Mesendoderm (in vitro differentiated cells): ENCODE data around the gene PLXNA3.

Experiments
- DNase-seq: peaks from one replicate; pipeline ENCODE4 v3.0.0; 2013
- H2AK5ac ChIP-seq: 2 replicates; pipeline ENCODE4 v1.6.1; 2013; ENCODE audit warnings: low read length, inconsistent platforms
- H2BK120ac ChIP-seq: 2 replicates; pipeline ENCODE4 v1.6.1; 2013; ENCODE audit warnings: low read depth, mild to moderate bottlenecking, low read length, moderate library complexity, mixed read lengths
- H2BK15ac ChIP-seq: replicated peaks from 2 replicates; pipeline ENCODE4 v1.6.1; 2013; ENCODE audit warnings: low read depth, mild to moderate bottlenecking, moderate library complexity
- H2BK5ac ChIP-seq: 2 replicates; pipeline ENCODE4 v1.6.1; 2013; ENCODE audit warnings: low read length, inconsistent platforms
- H3K18ac ChIP-seq: 2 replicates; pipeline ENCODE4 v1.6.1; 2013; ENCODE audit warnings: mild to moderate bottlenecking, low read length, mixed read lengths
- H3K23ac ChIP-seq: one replicate; pipeline ENCODE4 v1.6.1; 2013; ENCODE audit warnings: low read length
- H3K27ac ChIP-seq: 2 replicates; pipeline ENCODE4 v1.5.1; 2013; ENCODE audit warnings: low read depth, mild to moderate bottlenecking, inconsistent platforms, low read length, moderate library complexity
- H3K27me3 ChIP-seq: 2 replicates; pipeline ENCODE4 v1.6.1; 2013; ENCODE audit warnings: low read length, control low read depth, mild to moderate bottlenecking, inconsistent platforms; ENCODE audit not compliant: insufficient read depth, poor library complexity
- H3K36me3 ChIP-seq: 2 replicates; pipeline ENCODE4 v1.6.1; 2013; ENCODE audit warnings: low read length, inconsistent platforms; ENCODE audit not compliant: control insufficient read depth, insufficient read depth
- H3K4ac ChIP-seq: one replicate; pipeline ENCODE4 v1.6.1; 2013; ENCODE audit warnings: low read depth, mild to moderate bottlenecking, low read length, moderate library complexity
- H3K4me1 ChIP-seq: 2 replicates; pipeline ENCODE4 v1.6.1; 2013; ENCODE audit warnings: low read depth, low read length, inconsistent platforms; ENCODE audit not compliant: control insufficient read depth
- H3K4me2 ChIP-seq: 2 replicates; pipeline ENCODE4 v1.6.1; 2013; ENCODE audit warnings: low read length
- H3K4me3 ChIP-seq: 2 replicates; pipeline ENCODE4 v1.5.1; 2013; ENCODE audit warnings: mild to moderate bottlenecking, low read length
- H3K56ac ChIP-seq: one replicate; pipeline ENCODE4 v1.6.1; 2013; ENCODE audit warnings: low read length
- H3K79me1 ChIP-seq: 2 replicates; pipeline ENCODE4 v1.6.1; 2013; ENCODE audit warnings: low read length, inconsistent platforms
- H3K79me2 ChIP-seq: 2 replicates; pipeline ENCODE4 v1.6.1; 2013; ENCODE audit warnings: mild to moderate bottlenecking, low read length; ENCODE audit not compliant: control insufficient read depth, insufficient read depth
- H3K9ac ChIP-seq: 2 replicates; pipeline ENCODE4 v1.6.1; 2013; ENCODE audit warnings: low read length, inconsistent platforms
- H4K5ac ChIP-seq: one replicate; pipeline ENCODE4 v1.6.1; 2013; ENCODE audit warnings: low read length
- H4K8ac ChIP-seq: one replicate; pipeline ENCODE4 v1.6.1; 2013; ENCODE audit warnings: low read depth, mild to moderate bottlenecking, control low read depth, low read length, moderate library complexity
- WGBS: extraction: QIAGEN DNeasy Blood & Tissue Kit; methylation state at CpG from one replicate; pipeline ENCODE4 v1.1.7; 2013; ENCODE audit warnings: low lambda C conversion rate, missing lambda C conversion rate; ENCODE audit not compliant: insufficient coverage; ENCODE audit errors: extremely low coverage; 5-methylcytosine and 5-hydroxymethylcytosine counted together

The PLXNA3 gene

GRCh38 chrX:154512879-154513553 lies 54.9 kb downstream of the PLXNA3 start:
- H2AK5ac ChIP-seq = no peak overlapping the region
- no peaks in the 10 kb centered on the region for H3K79me2 ChIP-seq
- H3K4ac ChIP-seq = no peak overlapping the region
- no peak overlapping the region for H2BK15ac ChIP-seq
- H3K56ac ChIP-seq = no peak overlapping the region
- no CpG with 5 or more reads among the region's 16 CpGs for WGBS
- no peak overlapping the region for H4K5ac ChIP-seq
- no peak overlapping the region for H2BK120ac ChIP-seq
- no peak overlapping the region for H3K23ac ChIP-seq
- no peak overlapping the region for H3K18ac ChIP-seq
- no peaks in the 10 kb centered on the region for H3K36me3 ChIP-seq
- no peaks in the 10 kb centered on the region for H3K27me3 ChIP-seq
- no peak overlapping the region for H3K4me3 ChIP-seq
- H3K9ac ChIP-seq = no peak overlapping the region
- H3K4me1 ChIP-seq = no peaks in the 10 kb centered on the region
- no peak overlapping the region for H4K8ac ChIP-seq
- no peak for DNase-seq
- no peak overlapping the region for H3K4me2 ChIP-seq
- no peak overlapping the region for H3K27ac ChIP-seq
- H2BK5ac ChIP-seq = no peak overlapping the region
- no peaks in the 10 kb centered on the region for H3K79me1 ChIP-seq

DNA sequence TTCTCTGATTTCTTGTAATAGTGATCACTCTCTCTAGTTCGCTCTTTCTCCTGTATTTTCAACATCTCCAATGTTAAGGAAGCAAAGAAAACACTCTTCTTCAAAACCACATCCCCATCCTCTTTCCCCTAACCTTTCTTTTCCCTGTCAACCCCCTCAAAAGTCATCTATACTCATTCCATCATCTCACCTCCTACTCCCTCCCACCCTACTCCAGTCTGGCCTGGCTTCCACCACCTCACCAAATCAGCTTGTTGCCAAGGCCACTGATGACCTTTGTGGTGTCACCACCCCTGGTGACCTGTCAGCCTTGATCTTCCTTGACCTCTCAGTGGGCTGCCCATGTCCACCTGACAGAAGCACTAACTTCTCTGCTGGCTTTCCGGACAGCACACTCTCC lies 55.6 kb downstream of the PLXNA3 start:
- Histone ChIP-seq H2AK5ac (no peak overlapping the region), H3K4me1 (no peaks in the 10 kb centered on the region), H3K4me2 (no peak overlapping the region), H4K5ac (no peak overlapping the region), H3K18ac (no peak overlapping the region), H3K27me3 (no peaks in the 10 kb centered on the region), H3K79me2 (no peaks in the 10 kb centered on the region), H3K23ac (no peak overlapping the region), H4K8ac (no peak overlapping the region), H3K9ac (no peak overlapping the region), H2BK5ac (no peak overlapping the region), H3K56ac (no peak overlapping the region), H3K27ac (no peak overlapping the region), H3K4me3 (no peak overlapping the region), H3K4ac (no peak overlapping the region), H2BK15ac (no peak overlapping the region), H3K79me1 (no peaks in the 10 kb centered on the region), H3K36me3 (no peaks in the 10 kb centered on the region), H2BK120ac (no peak overlapping the region)
- no CpG with 5 or more reads among the region's 2 CpGs for WGBS
- DNase-seq = no peak

- Histone ChIP-seq H3K4ac (no peak overlapping the region), H2AK5ac (no peak overlapping the region), H2BK15ac (no peak overlapping the region), H3K27me3 (no peaks in the 10 kb centered on the region), H2BK5ac (no peak overlapping the region), H3K79me1 (no peaks in the 10 kb centered on the region), H3K18ac (peak overlapping the region; percentile 69), H3K9ac (peak overlapping the region; percentile 75), H3K27ac (no peak overlapping the region), H3K23ac (no peak overlapping the region), H3K79me2 (no peaks in the 10 kb centered on the region), H3K4me1 (no peaks in the 10 kb centered on the region), H4K5ac (no peak overlapping the region), H3K36me3 (no peaks in the 10 kb centered on the region), H4K8ac (no peak overlapping the region), H3K4me3 (peak overlapping the region; percentile 38), H3K4me2 (peak overlapping the region; percentile 14), H3K56ac (peak overlapping the region; percentile 80), H2BK120ac (no peak overlapping the region)
- DNase-seq = no peak
- no CpG with 5 or more reads among the region's 34 CpGs for WGBS
These were observed 57.2 kb downstream of the PLXNA3 start for GRCh38 chrX:154515090-154515965.

GRCh38 chrX:154515966-154516655 lies 58.0 kb downstream of the PLXNA3 start, which contains the start of gene FAM3A:
Gene FAM3A, minus strand, starts transcription at chrX:154516232. Its CDS starts 460 bp downstream, at chrX:154515772.
- Histone ChIP-seq H2BK15ac (no peak within 1 kb of the TSS), H2BK120ac (no peak within 1 kb of the TSS), H3K56ac (peak within 1 kb of the TSS; percentile 88), H3K4me1 (no peaks in the 10 kb centered on the region), H3K18ac (peak within 1 kb of the TSS; percentile 69), H3K4me2 (peak within 1 kb of the TSS; percentile 78), H3K23ac (no peak within 1 kb of the TSS), H3K36me3 (no peaks in the 10 kb centered on the region), H4K8ac (peak within 1 kb of the TSS; percentile 39), H3K79me1 (no peaks in the 10 kb centered on the region), H2AK5ac (no peak within 1 kb of the TSS), H3K27me3 (no peaks in the 10 kb centered on the region), H3K9ac (peak within 1 kb of the TSS; percentile 83), H3K4me3 (peak within 1 kb of the TSS; percentile 47), H3K79me2 (no peaks in the 10 kb centered on the region), H2BK5ac (no peak within 1 kb of the TSS), H3K4ac (no peak within 1 kb of the TSS), H4K5ac (no peak within 1 kb of the TSS), H3K27ac (peak within 1 kb of the TSS; percentile 84)
- DNase-seq = peak; percentile 89
- no CpG with 5 or more reads among the region's 59 CpGs for WGBS

DNA sequence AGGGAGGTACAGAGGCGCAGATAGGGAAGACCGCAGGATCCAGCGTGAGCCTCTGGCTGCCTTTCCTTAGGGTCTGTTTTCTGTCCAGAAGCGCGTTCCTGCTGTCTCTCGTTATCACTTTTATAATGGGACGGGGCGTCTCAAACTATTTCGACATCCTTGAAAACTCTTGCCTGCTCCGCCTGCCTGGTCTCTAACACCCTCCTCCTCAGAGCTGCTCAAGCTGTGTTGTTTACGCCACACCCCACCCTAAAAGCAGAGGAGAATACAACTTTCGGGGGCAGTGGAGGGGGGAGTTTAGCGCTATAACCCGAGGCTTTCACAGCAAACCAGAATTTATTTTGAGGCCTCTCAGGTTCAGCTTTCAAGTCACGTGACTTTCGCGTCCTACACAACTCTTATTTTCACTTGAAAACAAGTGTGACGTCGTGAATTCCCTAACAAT lies 58.6 kb downstream of the PLXNA3 start:
- peak overlapping the region; percentile 47 for H3K4me3 ChIP-seq
- H3K4me2 ChIP-seq = peak overlapping the region; percentile 78
- no peak overlapping the region for H2BK5ac ChIP-seq
- peak overlapping the region; percentile 61 for H3K18ac ChIP-seq
- peak overlapping the region; percentile 83 for H3K9ac ChIP-seq
- no peaks in the 10 kb centered on the region for H3K27me3 ChIP-seq
- WGBS = no CpG with 5 or more reads among the region's 19 CpGs
- no peak overlapping the region for H2BK120ac ChIP-seq
- H3K27ac ChIP-seq = peak overlapping the region; percentile 84
- no peaks in the 10 kb centered on the region for H3K36me3 ChIP-seq
- no peak overlapping the region for H3K4ac ChIP-seq
- H4K8ac ChIP-seq = peak overlapping the region; percentile 39
- H3K79me2 ChIP-seq = no peaks in the 10 kb centered on the region
- no peak overlapping the region for H4K5ac ChIP-seq
- H2BK15ac ChIP-seq = no peak overlapping the region
- DNase-seq = peak; percentile 65
- H3K4me1 ChIP-seq = no peaks in the 10 kb centered on the region
- H3K23ac ChIP-seq = no peak overlapping the region
- H2AK5ac ChIP-seq = no peak overlapping the region
- no peaks in the 10 kb centered on the region for H3K79me1 ChIP-seq
- H3K56ac ChIP-seq = peak overlapping the region; percentile 88
